ENCODE measurements around the gene MT1E. TPM values are rescaled to one million over a fixed set of nuclear protein-coding genes. Genes with fewer than 3 reads are reported as not detected.
A peak's percentile ranks its signal among the peaks of the same experiment; 100 is the strongest.

The MT1E gene
- total RNA-seq, 1 donor from 2014 or later = 158 TPM

DNA sequence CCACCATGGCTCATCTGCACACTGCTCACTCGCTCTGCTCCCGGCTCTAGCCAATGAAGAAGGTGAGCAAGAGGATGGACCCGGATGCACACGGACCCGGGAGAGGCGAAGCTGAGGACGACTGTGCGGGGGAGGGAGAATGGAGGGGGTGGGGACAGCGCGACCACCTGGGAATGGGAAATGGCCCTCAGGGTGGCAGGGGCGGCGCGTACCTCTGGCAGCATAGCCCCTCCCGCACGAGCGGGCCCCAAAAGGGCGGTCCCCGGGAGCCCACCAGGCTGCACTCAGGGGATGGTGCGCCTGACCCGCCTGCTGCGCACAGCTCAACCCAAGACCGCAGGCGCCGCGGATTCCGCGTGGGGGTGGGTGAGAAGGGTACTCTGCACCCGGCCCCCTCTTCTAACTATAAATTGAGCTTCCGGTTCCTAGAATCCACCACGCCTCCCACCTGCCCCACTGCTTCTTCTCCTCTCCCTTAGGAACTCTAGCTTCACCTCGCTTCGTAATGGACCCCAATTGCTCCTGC, 50.2 kb downstream of the MT1E start:
- DNase-seq = no peak
- H3K27me3 ChIP-seq (ENCODE audit: low read depth) = peaks cover 36% of the 10 kb centered on the region
- H3K27ac ChIP-seq = no peak overlapping the region
- H3K36me3 ChIP-seq = no peaks in the 10 kb centered on the region
- H3K4me3 ChIP-seq = peak overlapping the region; percentile 35
- ATAC-seq = peak; percentile 43 to 50
- TF ChIP-seq CTCF (IDR thresholded peaks at IDR 0.05) = no peak
- H3K9me3 ChIP-seq = no peaks in the 10 kb centered on the region
- peaks cover 8% of the 10 kb centered on the region for H3K4me1 ChIP-seq
- intact Hi-C loops (cut with DNase I) = no loop called here

Other genes with a start within 250 kb of the MT1E start
- 90.4 TPM for gene AMFR, start 200.2 kb upstream of the MT1E start, total RNA-seq
- 80.3 TPM for gene NUDT21, start 174.4 kb upstream of the MT1E start, total RNA-seq
- gene OGFOD1, start 174.2 kb upstream of the MT1E start, total RNA-seq = 26.8 TPM
- gene BBS2, start 105.8 kb upstream of the MT1E start, total RNA-seq = 42.2 TPM
- not detected for gene MT4, start 60.7 kb upstream of the MT1E start, total RNA-seq
- gene MT3, start 36.3 kb upstream of the MT1E start, total RNA-seq = not detected
- gene MT2A, start 17.2 kb upstream of the MT1E start, total RNA-seq = 223 TPM
- gene MT1M, start 6.9 kb downstream of the MT1E start, total RNA-seq = 29.8 TPM
- 4.7 TPM for gene MT1A, start 12.9 kb downstream of the MT1E start, total RNA-seq
- not detected for gene MT1B, start 26.1 kb downstream of the MT1E start, total RNA-seq
- 12.6 TPM for gene MT1F, start 32.2 kb downstream of the MT1E start, total RNA-seq
- 25.3 TPM for gene MT1G, start 42.3 kb downstream of the MT1E start, total RNA-seq
- 4.3 TPM for gene MT1H, start 44.0 kb downstream of the MT1E start, total RNA-seq
- 95.7 TPM for gene MT1X, start 56.7 kb downstream of the MT1E start, total RNA-seq
- 49.4 TPM for gene NUP93, start 104.3 kb downstream of the MT1E start, total RNA-seq
- not detected for gene SLC12A3, start 239.4 kb downstream of the MT1E start, total RNA-seq

All from lower lobe of right lung (tissue), 2 donors.